Natural killer cell (primary cell): ENCODE measurements around the gene HPGDS. TPM values are rescaled to one million over a fixed set of nuclear protein-coding genes. Genes with fewer than 3 reads are reported as not detected.

Source experiments
- ATAC-seq, 3 donors: fragments of 150-1000 bp in 2 of 3; fragments of 200-7000 bp in 1 of 3; cut with Tn5 transposase; 1 replicate in 1 of 3; 2 replicates in 2 of 3; pipeline ENCODE4 v1.10.0; 2021; ENCODE audit warnings: mild to moderate bottlenecking in 2 of 3, moderate library complexity in 2 of 3
- DNase-seq, 2 donors: peaks; one replicate each; pipeline versions ENCODE4 v3.0.0 to v3.0.0-alpha.2; 2013 to 2021; ENCODE audit warnings: mixed read lengths in 1 of 2
- H3K27ac ChIP-seq: one replicate; pipeline ENCODE4 v1.5.1; 2013; ENCODE audit warnings: mild to moderate bottlenecking, low read length
- H3K27me3 ChIP-seq: one replicate; pipeline ENCODE4 v1.6.1; 2013; ENCODE audit warnings: low read length; ENCODE audit not compliant: control insufficient read depth, insufficient read depth
- H3K36me3 ChIP-seq: one replicate; pipeline ENCODE4 v1.6.1; 2013; ENCODE audit warnings: low read length; ENCODE audit not compliant: control insufficient read depth, insufficient read depth
- H3K4me1 ChIP-seq: one replicate; pipeline ENCODE4 v1.6.1; 2013; ENCODE audit warnings: low read length; ENCODE audit not compliant: control insufficient read depth, insufficient read depth
- H3K4me3 ChIP-seq: one replicate; pipeline ENCODE4 v1.5.1; 2013; ENCODE audit warnings: low read length
- H3K9me3 ChIP-seq: one replicate; pipeline ENCODE4 v1.6.1; 2013; ENCODE audit warnings: low read length; ENCODE audit not compliant: control insufficient read depth, insufficient read depth
- H3K27ac Mint-ChIP-seq, 2 donors: one replicate each; pipeline ENCODE4 v1.8.0; 2022; ENCODE audit warnings: mild to moderate bottlenecking in 2 of 2, mixed read lengths in 2 of 2, moderate library complexity in 1 of 2
- H3K27me3 Mint-ChIP-seq, 2 donors: one replicate each; pipeline ENCODE4 v1.8.0; 2022; ENCODE audit warnings: low read depth in 2 of 2, mixed read lengths in 2 of 2
- H3K36me3 Mint-ChIP-seq: one replicate; pipeline ENCODE4 v1.8.0; 2022; ENCODE audit warnings: mixed read lengths
- H3K4me1 Mint-ChIP-seq, 2 donors: one replicate each; pipeline ENCODE4 v1.8.0; 2022; ENCODE audit warnings: mixed read lengths in 2 of 2
- H3K4me3 Mint-ChIP-seq: one replicate; pipeline ENCODE4 v1.8.0; 2022; ENCODE audit warnings: mild to moderate bottlenecking, moderate library complexity, mixed read lengths
- H3K9me3 Mint-ChIP-seq, 2 donors: one replicate each; pipeline ENCODE4 v1.8.0; 2022; ENCODE audit warnings: mixed read lengths in 2 of 2
- CTCF ChIP-seq: fragments of 200-600 bp; IDR thresholded peaks from one replicate; pipeline ENCODE4 v1.8.0; 2022; ENCODE audit warnings: antibody characterized with exemption
- WGBS: methylation state at CpG from one replicate; pipeline ENCODE4 v1.1.7; 2013; ENCODE audit warnings: missing lambda C conversion rate; ENCODE audit not compliant: insufficient coverage; 5-methylcytosine and 5-hydroxymethylcytosine counted together
- intact Hi-C: fragments of 100-400 bp; cut with micrococcal nuclease; formaldehyde crosslinking; loops from one replicate; pipeline ENCODE4 v1.14.2; 2022
- total RNA-seq, 4 donors: library from RNA; stranded (reverse); fragments of 120-200 nt in 1 of 4; gene quantifications; one replicate each; pipeline versions ENCODE4 v1.2.3 to v1.2.4, GENCODE V29; 2013 to 2022

Gene HPGDS
- total RNA-seq, 3 donors from 2014 or later (not counting 1 experiment from before 2014, with no cell fraction given): 0.36 to 4.3 TPM; not detected in 1

GRCh38 chr4:94370533-94371254, 28.1 kb upstream of the HPGDS start:
- H3K27ac ChIP-seq: no peak overlapping the region
- no peaks in the 10 kb centered on the region for H3K27me3 ChIP-seq
- Mint-ChIP-seq H3K27ac (no peak overlapping the region), H3K27me3 (peaks cover 14 to 19% of the 10 kb centered on the region in 2 donors), H3K36me3 (no peaks in the 10 kb centered on the region), H3K4me3 (no peak overlapping the region), H3K9me3 (no peaks in the 10 kb centered on the region), H3K4me1 (no peaks in the 10 kb centered on the region)
- no peak overlapping the region for H3K4me3 ChIP-seq
- 82% methylated on average over 4 of the region's 6 CpGs for WGBS
- no peaks in the 10 kb centered on the region for H3K36me3 ChIP-seq
- intact Hi-C loops: no loop called here
- ATAC-seq (no peak), DNase-seq (no peak)
- no peaks in the 10 kb centered on the region for H3K4me1 ChIP-seq
- no peak for TF ChIP-seq CTCF
- no peaks in the 10 kb centered on the region for H3K9me3 ChIP-seq

- DNase-seq: no peak
- Histone ChIP-seq H3K9me3 (no peaks in the 10 kb centered on the region), H3K4me1 (no peaks in the 10 kb centered on the region), H3K27ac (no peak overlapping the region), H3K27me3 (no peaks in the 10 kb centered on the region), H3K36me3 (no peaks in the 10 kb centered on the region), H3K4me3 (no peak overlapping the region)
- Mint-ChIP-seq H3K9me3 (no peaks in the 10 kb centered on the region), H3K27ac (no peak overlapping the region), H3K4me1 (no peaks in the 10 kb centered on the region), H3K36me3 (no peaks in the 10 kb centered on the region), H3K27me3 (peaks cover 6 to 16% of the 10 kb centered on the region in 2 donors), H3K4me3 (no peak overlapping the region)
- no peak for ATAC-seq
- intact Hi-C loops: no loop called here
- WGBS: 97% methylated on average over 2 of the region's 2 CpGs
- no peak for TF ChIP-seq CTCF
These were observed 26.4 kb upstream of the HPGDS start for GRCh38 chr4:94369046-94369445.

GRCh38 chr4:94368459-94368858, 25.8 kb upstream of the HPGDS start:
- Mint-ChIP-seq H3K9me3 (no peaks in the 10 kb centered on the region), H3K36me3 (no peaks in the 10 kb centered on the region), H3K4me3 (no peak overlapping the region), H3K27me3 (peaks cover 6 to 14% of the 10 kb centered on the region in 2 donors), H3K4me1 (no peaks in the 10 kb centered on the region), H3K27ac (no peak overlapping the region)
- intact Hi-C loops: no loop called here
- Histone ChIP-seq H3K36me3 (no peaks in the 10 kb centered on the region), H3K27ac (no peak overlapping the region), H3K4me3 (no peak overlapping the region), H3K4me1 (no peaks in the 10 kb centered on the region), H3K9me3 (no peaks in the 10 kb centered on the region), H3K27me3 (no peaks in the 10 kb centered on the region)
- TF ChIP-seq CTCF: no peak
- ATAC-seq: no peak
- no peak for DNase-seq
- 100% methylated on average over 1 of the region's 1 CpG for WGBS

- Histone ChIP-seq H3K27me3 (no peaks in the 10 kb centered on the region), H3K27ac (no peak overlapping the region), H3K4me3 (no peak overlapping the region), H3K36me3 (no peaks in the 10 kb centered on the region), H3K9me3 (no peaks in the 10 kb centered on the region), H3K4me1 (no peaks in the 10 kb centered on the region)
- ATAC-seq: no peak
- no peaks in the 10 kb centered on the region for H3K36me3 Mint-ChIP-seq
- no peak for TF ChIP-seq CTCF
- H3K27ac Mint-ChIP-seq: no peak overlapping the region
- peaks cover 0 to 2% of the 10 kb centered on the region in 2 donors for H3K9me3 Mint-ChIP-seq
- WGBS: no CpG with 5 or more reads among the region's 1 CpG
- no peaks in the 10 kb centered on the region for H3K4me1 Mint-ChIP-seq
- peaks cover 13 to 14% of the 10 kb centered on the region in 2 donors for H3K27me3 Mint-ChIP-seq
- intact Hi-C loops: no loop called here
- DNase-seq: no peak
- H3K4me3 Mint-ChIP-seq: no peak overlapping the region
These were observed 22.7 kb upstream of the HPGDS start for GRCh38 chr4:94365304-94365703.
